HG03060 (cell line): ENCODE measurements around the gene SLC6A18.

Experiments used
- ATAC-seq: cut with Tn5 transposase; IDR thresholded peaks from one replicate; pipeline ENCODE4 v1.9.1; 2021; ENCODE audit warnings: low read depth, moderate number of reproducible peaks; ENCODE audit not compliant: unreplicated experiment

SLC6A18 gene

GRCh38 chr5:1225081-1225480 lies at the start of gene SLC6A18:
Gene SLC6A18, plus strand, starts transcription at chr5:1225381. Its CDS starts 97 bp downstream, at chr5:1225478.
- no peak for ATAC-seq

GRCh38 chr5:1175801-1176472 lies 49.2 kb upstream of the SLC6A18 start:
- ATAC-seq: no peak

- ATAC-seq: no peak
Measured at GRCh38 chr5:1176473-1177391, 48.4 kb upstream of the SLC6A18 start.

GRCh38 chr5:1177826-1178528 lies 47.2 kb upstream of the SLC6A18 start:
- ATAC-seq: no peak

GRCh38 chr5:1178529-1179382 lies 46.4 kb upstream of the SLC6A18 start:
- ATAC-seq: no peak

- ATAC-seq: no peak
Measured at GRCh38 chr5:1179383-1179715, 45.8 kb upstream of the SLC6A18 start.

- no peak for ATAC-seq
Measured at GRCh38 chr5:1180096-1180495, 45.1 kb upstream of the SLC6A18 start.

GRCh38 chr5:1180841-1181271 lies 44.3 kb upstream of the SLC6A18 start:
- no peak for ATAC-seq

GRCh38 chr5:1181451-1182359 lies 43.5 kb upstream of the SLC6A18 start:
- ATAC-seq: no peak

GRCh38 chr5:1182360-1182632 lies 42.9 kb upstream of the SLC6A18 start:
- ATAC-seq: no peak

- no peak for ATAC-seq
Measured at GRCh38 chr5:1182633-1183423, 42.4 kb upstream of the SLC6A18 start.

- ATAC-seq: no peak
Measured at GRCh38 chr5:1183424-1184162, 41.6 kb upstream of the SLC6A18 start.

- no peak for ATAC-seq
Measured at GRCh38 chr5:1184163-1184470, 41.1 kb upstream of the SLC6A18 start.

- no peak for ATAC-seq
Measured at GRCh38 chr5:1184481-1184880, 40.7 kb upstream of the SLC6A18 start.

GRCh38 chr5:1185038-1185627 lies 40.0 kb upstream of the SLC6A18 start:
- ATAC-seq: no peak

GRCh38 chr5:1185629-1186350 lies 39.4 kb upstream of the SLC6A18 start:
- ATAC-seq: no peak
